B cell (primary cell): ENCODE results near the gene ITGA3. TPM values are rescaled to one million over a fixed set of nuclear protein-coding genes. Genes with fewer than 3 reads are reported as not detected.

Experiments
- ATAC-seq: fragments of 200-7000 bp; cut with Tn5 transposase; one replicate; pipeline ENCODE4 v1.10.0; 2021; ENCODE audit warnings: low read depth, mild to moderate bottlenecking, moderate number of reproducible peaks, moderate library complexity
- CTCF ChIA-PET: fragments of 350-600 bp; sonication (Branson Sonifier 250); formaldehyde crosslinking; loops from one replicate; lab custom pipeline; 2021; ENCODE audit warnings: antibody characterized with exemption, inconsistent platforms; lab: Charles Lee
- POLR2A ChIA-PET: fragments of 350-600 bp; sonication (Branson Sonifier 250); formaldehyde crosslinking; loops from one replicate; lab custom pipeline; 2021; ENCODE audit warnings: antibody characterized with exemption; lab: Charles Lee
- DNase-seq: peaks from one replicate; pipeline ENCODE4 v3.0.0; 2013
- H2AFZ ChIP-seq: 2 replicates; pipeline ENCODE4 v1.6.1; 2012; ENCODE audit warnings: mild to moderate bottlenecking, low read depth, low read length; ENCODE audit not compliant: insufficient read depth, poor library complexity, severe bottlenecking
- H3K27ac ChIP-seq, 2 donors: 1 replicate in 1 of 2; 2 replicates in 1 of 2; pipeline ENCODE4 v1.5.1; 2012 to 2013; ENCODE audit warnings: low read length in 2 of 2, mild to moderate bottlenecking in 2 of 2, moderate library complexity in 1 of 2
- H3K27me3 ChIP-seq, 4 experiments: fragments of 200-600 bp in 1 of 4; sonication (generic) in 1 of 4; replicated peaks in 1 of 4; 1 replicate in 2 of 4; 2 replicates in 2 of 4; pipeline versions ENCODE4 v1.6.1 to v1.7.0; 2013 to 2016; ENCODE audit warnings: low read length in 3 of 4, mild to moderate bottlenecking in 2 of 4, mixed read lengths in 1 of 4, moderate library complexity in 1 of 4; ENCODE audit not compliant: insufficient read depth in 4 of 4, control insufficient read depth in 3 of 4; ENCODE audit errors: control extremely low read depth in 1 of 4
- H3K36me3 ChIP-seq, 2 experiments: replicated peaks in 1 of 2; 1 replicate in 1 of 2; 2 replicates in 1 of 2; pipeline versions ENCODE4 v1.6.1 to v1.7.1; 2013; ENCODE audit warnings: low read length in 1 of 2; ENCODE audit not compliant: insufficient read depth in 2 of 2, control insufficient read depth in 1 of 2; ENCODE audit errors: control extremely low read depth in 1 of 2, extremely low read depth in 1 of 2
- H3K4me1 ChIP-seq, 2 donors: fragments of 200-600 bp in 1 of 2; sonication (generic) in 1 of 2; 1 replicate in 1 of 2; 2 replicates in 1 of 2; pipeline versions ENCODE4 v1.5.1 to v1.6.1; 2013 to 2017; ENCODE audit warnings: low read length in 2 of 2; ENCODE audit not compliant: control insufficient read depth in 2 of 2, insufficient read depth in 2 of 2
- H3K4me2 ChIP-seq: replicated peaks from 2 replicates; pipeline ENCODE3; 2012; ENCODE audit warnings: mild to moderate bottlenecking, low read depth, low read length; ENCODE audit not compliant: poor library complexity, severe bottlenecking
- H3K4me3 ChIP-seq, 5 experiments: fragments of 200-600 bp in 1 of 5; sonication (generic) in 1 of 5; 1 replicate in 3 of 5; 2 replicates in 2 of 5; pipeline versions ENCODE4 v1.5.1 to v1.7.0; 2011 to 2016; ENCODE audit warnings: low read length in 4 of 5, mild to moderate bottlenecking in 4 of 5, low read depth in 2 of 5, control low read depth in 1 of 5, moderate library complexity in 1 of 5; ENCODE audit not compliant: insufficient read depth in 1 of 5; ENCODE audit errors: control extremely low read depth in 1 of 5, extremely low read depth in 1 of 5
- H3K79me2 ChIP-seq: fragments of 200-600 bp; sonication (generic); one replicate; pipeline ENCODE4 v1.6.0; 2016; ENCODE audit warnings: low read length; ENCODE audit not compliant: control insufficient read depth, insufficient read depth
- H3K9ac ChIP-seq: fragments of 200-600 bp; sonication (generic); 2 replicates; pipeline ENCODE4 v1.6.1; 2017; ENCODE audit warnings: mild to moderate bottlenecking, low read length, moderate library complexity
- H3K9me3 ChIP-seq, 3 donors: one replicate each; pipeline versions ENCODE4 v1.6.1 to v1.7.1; 2013; ENCODE audit warnings: low read length in 2 of 3; ENCODE audit not compliant: control insufficient read depth in 2 of 3, insufficient read depth in 1 of 3; ENCODE audit errors: control extremely low read depth in 1 of 3
- H4K20me1 ChIP-seq: 2 replicates; pipeline ENCODE4 v1.6.0; 2012; ENCODE audit warnings: mild to moderate bottlenecking, low read length; ENCODE audit not compliant: insufficient read depth, control insufficient read depth, poor library complexity, severe bottlenecking
- H3K27ac Mint-ChIP-seq: one replicate; pipeline ENCODE4 v1.8.0; 2021; ENCODE audit warnings: mixed read lengths
- H3K27me3 Mint-ChIP-seq: one replicate; pipeline ENCODE4 v1.8.0; 2021; ENCODE audit warnings: mixed read lengths
- H3K4me1 Mint-ChIP-seq: one replicate; pipeline ENCODE4 v1.8.0; 2021; ENCODE audit warnings: mixed read lengths
- H3K4me3 Mint-ChIP-seq: one replicate; pipeline ENCODE4 v1.8.0; 2021; ENCODE audit warnings: mixed read lengths
- H3K9me3 Mint-ChIP-seq: one replicate; pipeline ENCODE4 v1.8.0; 2022; ENCODE audit warnings: mixed read lengths; ENCODE audit not compliant: insufficient read depth
- EZH2 ChIP-seq: IDR thresholded peaks from 2 replicates; pipeline ENCODE4 v1.6.1; 2012; ENCODE audit warnings: borderline replicate concordance, low read depth, mild to moderate bottlenecking, moderate library complexity, low read length; ENCODE audit not compliant: insufficient read depth, poor library complexity, severe bottlenecking
- WGBS: methylation state at CpG from one replicate; pipeline ENCODE4 v1.1.5; 2013; ENCODE audit warnings: missing lambda C conversion rate; ENCODE audit not compliant: insufficient coverage; 5-methylcytosine and 5-hydroxymethylcytosine counted together
- intact Hi-C: fragments of 100-400 bp; cut with micrococcal nuclease; formaldehyde crosslinking; loops from one replicate; pipeline ENCODE4 v1.10.0; 2022
- polyA plus RNA-seq: library from polyadenylated mRNA; depleted of rRNA; stranded (reverse); fragments of >200 nt; gene quantifications from 2 replicates; pipeline ENCODE4 v1.2.3, GENCODE V29; 2012
- total RNA-seq, 2 donors: library from RNA; stranded (reverse); fragments of 120-200 nt in 1 of 2; gene quantifications; 1 replicate in 1 of 2; 2 replicates in 1 of 2; pipeline versions ENCODE4 v1.2.3 to v1.2.4, GENCODE V29; 2013 to 2022
- TF ChIP-seq, protein P1 (sequence below): fragments of 200-600 bp; IDR thresholded peaks from one replicate; pipeline ENCODE4 v1.8.0; 2022; ENCODE audit warnings: antibody characterized with exemption, mild to moderate bottlenecking

ITGA3 gene
- total and polyA plus RNA-seq, 2 donors (not counting 1 experiment from before 2014, with no cell fraction given): 11.9 to 13.3 TPM

DNA sequence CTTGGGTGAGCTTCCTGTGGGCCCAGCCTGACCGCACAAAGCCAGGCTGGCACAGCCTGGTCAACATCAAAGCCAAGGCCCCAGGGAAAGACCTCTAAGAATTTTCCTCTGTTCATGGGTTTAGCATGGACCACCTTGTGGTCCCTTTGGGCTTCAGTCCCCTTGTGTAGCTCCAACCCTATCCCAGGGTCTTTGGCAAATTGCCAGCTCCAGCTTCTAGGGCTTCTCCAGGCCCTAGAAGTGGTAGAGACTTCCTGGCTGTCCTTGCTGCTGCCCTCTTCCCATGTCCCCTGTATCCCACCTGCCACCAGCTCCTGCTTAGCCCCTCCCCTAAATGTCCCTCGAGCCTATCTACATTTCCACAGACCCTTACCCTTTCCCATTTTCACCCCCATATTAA lies 9.7 kb upstream of the ITGA3 start:
- ChIA-PET POLR2A (no interaction called here), CTCF (interaction anchor here (1.5 kb wide), 1 partner anchor 15 kb away, joined by 7 read pairs; no protein-coding TSS in a partner anchor)
- no peak overlapping the region for H3K27ac Mint-ChIP-seq
- no peak for DNase-seq
- Histone ChIP-seq H3K4me1 (no peaks in the 10 kb centered on the region), H3K27ac (no peak overlapping the region), H3K4me2 (no peak overlapping the region), H3K79me2 (no peaks in the 10 kb centered on the region), H4K20me1 (no peaks in the 10 kb centered on the region), H3K9ac (no peak overlapping the region), H3K36me3 (no peaks in the 10 kb centered on the region), H3K4me3 (no peak overlapping the region), H3K27me3 (peaks cover 0 to 28% (median 6%) of the 10 kb centered on the region in 4 experiments), H2AFZ (no peak overlapping the region), H3K9me3 (no peaks in the 10 kb centered on the region)
- intact Hi-C loops: no loop called here
- H3K4me3 Mint-ChIP-seq: no peak overlapping the region
- no peak for ATAC-seq
- TF ChIP-seq EZH2: no peak
- TF ChIP-seq, protein P1, sequence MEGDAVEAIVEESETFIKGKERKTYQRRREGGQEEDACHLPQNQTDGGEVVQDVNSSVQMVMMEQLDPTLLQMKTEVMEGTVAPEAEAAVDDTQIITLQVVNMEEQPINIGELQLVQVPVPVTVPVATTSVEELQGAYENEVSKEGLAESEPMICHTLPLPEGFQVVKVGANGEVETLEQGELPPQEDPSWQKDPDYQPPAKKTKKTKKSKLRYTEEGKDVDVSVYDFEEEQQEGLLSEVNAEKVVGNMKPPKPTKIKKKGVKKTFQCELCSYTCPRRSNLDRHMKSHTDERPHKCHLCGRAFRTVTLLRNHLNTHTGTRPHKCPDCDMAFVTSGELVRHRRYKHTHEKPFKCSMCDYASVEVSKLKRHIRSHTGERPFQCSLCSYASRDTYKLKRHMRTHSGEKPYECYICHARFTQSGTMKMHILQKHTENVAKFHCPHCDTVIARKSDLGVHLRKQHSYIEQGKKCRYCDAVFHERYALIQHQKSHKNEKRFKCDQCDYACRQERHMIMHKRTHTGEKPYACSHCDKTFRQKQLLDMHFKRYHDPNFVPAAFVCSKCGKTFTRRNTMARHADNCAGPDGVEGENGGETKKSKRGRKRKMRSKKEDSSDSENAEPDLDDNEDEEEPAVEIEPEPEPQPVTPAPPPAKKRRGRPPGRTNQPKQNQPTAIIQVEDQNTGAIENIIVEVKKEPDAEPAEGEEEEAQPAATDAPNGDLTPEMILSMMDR: no peak
- 81% methylated on average over 2 of the region's 2 CpGs for WGBS
- no peaks in the 10 kb centered on the region for H3K4me1 Mint-ChIP-seq
- H3K9me3 Mint-ChIP-seq: no peaks in the 10 kb centered on the region
- H3K27me3 Mint-ChIP-seq: peaks cover 49% of the 10 kb centered on the region

DNA sequence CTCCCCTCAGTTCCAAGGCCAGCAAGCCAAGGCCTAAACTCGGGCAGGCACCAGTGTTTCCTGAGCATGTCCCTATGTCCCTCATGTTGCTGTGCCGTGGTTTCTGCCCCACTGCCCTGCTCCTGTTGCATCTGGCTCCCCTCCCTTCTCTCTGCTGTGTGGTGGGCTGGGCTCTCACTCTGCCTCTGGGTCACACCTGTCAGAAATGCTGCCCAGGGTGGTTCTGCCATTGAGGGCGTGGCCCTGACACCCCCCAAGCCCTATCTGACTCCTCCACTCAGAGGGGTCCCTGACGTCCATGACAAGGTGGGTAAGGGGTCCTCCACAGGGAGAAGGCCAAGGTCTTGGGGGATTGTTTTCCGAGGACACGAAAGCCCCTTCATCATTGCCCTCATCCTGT lies 9.2 kb upstream of the ITGA3 start:
- no peaks in the 10 kb centered on the region for H3K79me2 ChIP-seq
- intact Hi-C loops: no loop called here
- H3K27me3 ChIP-seq: peaks cover 0 to 28% (median 6%) of the 10 kb centered on the region in 4 experiments
- H4K20me1 ChIP-seq: no peaks in the 10 kb centered on the region
- Mint-ChIP-seq H3K9me3 (no peaks in the 10 kb centered on the region), H3K27me3 (peaks cover 49% of the 10 kb centered on the region), H3K27ac (no peak overlapping the region), H3K4me3 (no peak overlapping the region), H3K4me1 (no peaks in the 10 kb centered on the region)
- 87% methylated on average over 4 of the region's 6 CpGs for WGBS
- no peak overlapping the region for H3K4me2 ChIP-seq
- H3K36me3 ChIP-seq: no peaks in the 10 kb centered on the region
- no peaks in the 10 kb centered on the region for H3K9me3 ChIP-seq
- H2AFZ ChIP-seq: no peak overlapping the region
- TF ChIP-seq, protein P1: no peak
- TF ChIP-seq EZH2: no peak
- no peak overlapping the region for H3K4me3 ChIP-seq
- CTCF ChIA-PET: interaction anchor here (1.5 kb wide), 1 partner anchor 15 kb away, joined by 7 read pairs; no protein-coding TSS in a partner anchor
- H3K9ac ChIP-seq: no peak overlapping the region
- no peak for DNase-seq
- POLR2A ChIA-PET: no interaction called here
- no peak for ATAC-seq
- H3K27ac ChIP-seq: no peak overlapping the region
- no peaks in the 10 kb centered on the region for H3K4me1 ChIP-seq
